Colonic mucosa (tissue), 4 donors: ENCODE results near the gene GASK1A. TPM values are rescaled to one million over a fixed set of nuclear protein-coding genes. Genes with fewer than 3 reads are reported as not detected.

Source experiments
- DNase-seq: peaks from one replicate; pipeline ENCODE4 v3.0.0-alpha.2; 2020
- H3K27ac ChIP-seq: fragments of 200-600 bp; one replicate; pipeline ENCODE4 v1.8.0; 2021
- H3K27me3 ChIP-seq: fragments of 200-600 bp; one replicate; pipeline ENCODE4 v1.8.0; 2021
- H3K36me3 ChIP-seq: fragments of 200-600 bp; one replicate; pipeline ENCODE4 v1.8.0; 2021
- H3K4me1 ChIP-seq: fragments of 200-600 bp; one replicate; pipeline ENCODE4 v1.8.0; 2021; ENCODE audit warnings: mild to moderate bottlenecking
- H3K4me3 ChIP-seq: fragments of 200-600 bp; one replicate; pipeline ENCODE4 v1.8.0; 2021
- H3K9ac ChIP-seq, 2 donors: one replicate each; pipeline ENCODE4 v1.7.0; 2013; ENCODE audit warnings: control low read depth in 2 of 2, low read depth in 2 of 2, low read length in 2 of 2
- H3K9me3 ChIP-seq: fragments of 200-600 bp; one replicate; pipeline ENCODE4 v1.8.0; 2021
- CTCF ChIP-seq: fragments of 200-600 bp; IDR thresholded peaks from one replicate; pipeline ENCODE4 v1.8.0; 2022; ENCODE audit warnings: antibody characterized with exemption, mild to moderate bottlenecking
- intact Hi-C: fragments of 100-400 bp; cut with DNase I; formaldehyde crosslinking; loops from one replicate; pipeline ENCODE4 v1.14.1; 2022
- total RNA-seq, 2 donors: library from RNA; stranded (reverse); fragmentation: NEBNext Ultra II Directional in 1 of 2; extraction: Animal tissue kit (Norgen Biotek cat#: 25700) in 1 of 2; gene quantifications; one replicate each; pipeline ENCODE4 v1.2.1, GENCODE V29; 2021
- donor health status: healthy.
- donor health status: DM: no; HTN: no; CAD: no.
- donor health status: DM: no; HTN: no; CAD: no.

Gene GASK1A
- total RNA-seq, 2 donors from 2014 or later, result 1.3 to 2.2 TPM

GRCh38 chr3:43006825-43007224 lies 27.7 kb downstream of the GASK1A start:
- Histone ChIP-seq H3K9me3 (no peaks in the 10 kb centered on the region), H3K36me3 (no peaks in the 10 kb centered on the region), H3K9ac (no peak overlapping the region), H3K4me3 (no peak overlapping the region), H3K27ac (no peak overlapping the region), H3K4me1 (no peaks in the 10 kb centered on the region), H3K27me3 (no peaks in the 10 kb centered on the region)
- TF ChIP-seq CTCF, result no peak
- DNase-seq, result no peak
- intact Hi-C loops, result no loop called here

GRCh38 chr3:43009547-43009946 lies 30.4 kb downstream of the GASK1A start:
- H3K36me3 ChIP-seq, result no peaks in the 10 kb centered on the region
- no peaks in the 10 kb centered on the region for H3K4me1 ChIP-seq
- TF ChIP-seq CTCF, result no peak
- no peaks in the 10 kb centered on the region for H3K27me3 ChIP-seq
- H3K9me3 ChIP-seq, result no peaks in the 10 kb centered on the region
- no peak overlapping the region for H3K4me3 ChIP-seq
- intact Hi-C loops, result no loop called here
- H3K9ac ChIP-seq, result no peak overlapping the region
- no peak for DNase-seq
- no peak overlapping the region for H3K27ac ChIP-seq

- Histone ChIP-seq H3K9ac (no peak overlapping the region), H3K4me1 (no peaks in the 10 kb centered on the region), H3K36me3 (no peaks in the 10 kb centered on the region), H3K27ac (no peak overlapping the region), H3K9me3 (no peaks in the 10 kb centered on the region), H3K27me3 (no peaks in the 10 kb centered on the region), H3K4me3 (no peak overlapping the region)
- intact Hi-C loops, result no loop called here
- DNase-seq, result no peak
- TF ChIP-seq CTCF, result no peak
Observed at GRCh38 chr3:43010638-43011037, 31.5 kb downstream of the GASK1A start.

- intact Hi-C loops, result no loop called here
- Histone ChIP-seq H3K9me3 (no peaks in the 10 kb centered on the region), H3K36me3 (no peaks in the 10 kb centered on the region), H3K27me3 (no peaks in the 10 kb centered on the region), H3K9ac (no peak overlapping the region), H3K27ac (no peak overlapping the region), H3K4me3 (no peak overlapping the region), H3K4me1 (no peaks in the 10 kb centered on the region)
- DNase-seq, result no peak
- TF ChIP-seq CTCF, result no peak
Observed at GRCh38 chr3:43011638-43012037, 32.5 kb downstream of the GASK1A start.

- no peaks in the 10 kb centered on the region for H3K27me3 ChIP-seq
- no peak overlapping the region for H3K4me3 ChIP-seq
- no peaks in the 10 kb centered on the region for H3K9me3 ChIP-seq
- no peak overlapping the region for H3K27ac ChIP-seq
- TF ChIP-seq CTCF, result no peak
- no peaks in the 10 kb centered on the region for H3K36me3 ChIP-seq
- intact Hi-C loops, result no loop called here
- no peak overlapping the region for H3K9ac ChIP-seq
- no peak for DNase-seq
- H3K4me1 ChIP-seq, result no peaks in the 10 kb centered on the region
Observed at GRCh38 chr3:43012174-43012573, 33.1 kb downstream of the GASK1A start.

GRCh38 chr3:43013256-43013655 lies 34.1 kb downstream of the GASK1A start:
- Histone ChIP-seq H3K27me3 (no peaks in the 10 kb centered on the region), H3K4me1 (no peaks in the 10 kb centered on the region), H3K27ac (no peak overlapping the region), H3K9ac (no peak overlapping the region), H3K9me3 (no peaks in the 10 kb centered on the region), H3K4me3 (no peak overlapping the region), H3K36me3 (no peaks in the 10 kb centered on the region)
- intact Hi-C loops, result no loop called here
- TF ChIP-seq CTCF, result no peak
- no peak for DNase-seq
